A673 (cell line): ENCODE measurements around the gene PEAK3.

Source experiments
- CTCF ChIP-seq: fragments of 300-800, 200-600 bp; sonication (generic); conservative IDR thresholded peaks from 2 replicates; pipeline ENCODE4 v1.5.1; 2017; ENCODE audit warnings: low read depth, mild to moderate bottlenecking, antibody characterized with exemption, low read length, moderate library complexity, mixed read lengths
- EZH2 ChIP-seq: fragments of 200-600 bp; sonication (generic); IDR thresholded peaks from 2 replicates; pipeline ENCODE4 v1.6.1; 2017; ENCODE audit warnings: borderline replicate concordance, low read depth, mild to moderate bottlenecking, mixed read lengths, antibody characterized with exemption, low read length; ENCODE audit not compliant: poor library complexity, severe bottlenecking

GRCh38 chr19:2325281-2326046 is 43.5 kb upstream of the PEAK3 start:
- TF ChIP-seq CTCF (no peak), EZH2 (no peak)
